Measurements from ENCODE around the gene LMO7.
A peak's percentile ranks its signal among the peaks of the same experiment; 100 is the strongest.

LMO7 gene

DNA sequence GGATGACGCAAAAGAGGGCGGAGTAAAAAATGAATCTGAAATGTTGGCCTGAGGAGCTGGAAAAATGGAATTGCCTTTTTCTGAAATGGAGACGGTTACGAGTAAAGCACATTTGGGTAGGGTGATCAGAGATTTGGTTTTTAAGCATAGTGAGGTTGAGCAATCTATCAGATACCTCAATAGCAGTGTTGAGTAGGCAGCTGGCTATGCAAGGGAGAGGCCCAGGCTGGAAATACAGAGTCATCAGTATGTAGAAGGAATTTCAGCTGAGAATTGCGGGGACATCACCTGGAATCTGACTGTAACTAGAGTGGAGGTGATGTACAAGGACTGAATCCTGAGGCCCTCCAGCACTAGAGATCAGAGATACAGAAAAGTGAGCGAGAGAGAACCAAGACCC is 224.8 kb downstream of the LMO7 start:
- DNase-seq = no peak

GRCh38 chr13:75861786-75862185 is 225.7 kb downstream of the LMO7 start:
- DNase-seq = no peak

- no peak for DNase-seq
These were observed 228.6 kb downstream of the LMO7 start for GRCh38 chr13:75864718-75865117.

DNA sequence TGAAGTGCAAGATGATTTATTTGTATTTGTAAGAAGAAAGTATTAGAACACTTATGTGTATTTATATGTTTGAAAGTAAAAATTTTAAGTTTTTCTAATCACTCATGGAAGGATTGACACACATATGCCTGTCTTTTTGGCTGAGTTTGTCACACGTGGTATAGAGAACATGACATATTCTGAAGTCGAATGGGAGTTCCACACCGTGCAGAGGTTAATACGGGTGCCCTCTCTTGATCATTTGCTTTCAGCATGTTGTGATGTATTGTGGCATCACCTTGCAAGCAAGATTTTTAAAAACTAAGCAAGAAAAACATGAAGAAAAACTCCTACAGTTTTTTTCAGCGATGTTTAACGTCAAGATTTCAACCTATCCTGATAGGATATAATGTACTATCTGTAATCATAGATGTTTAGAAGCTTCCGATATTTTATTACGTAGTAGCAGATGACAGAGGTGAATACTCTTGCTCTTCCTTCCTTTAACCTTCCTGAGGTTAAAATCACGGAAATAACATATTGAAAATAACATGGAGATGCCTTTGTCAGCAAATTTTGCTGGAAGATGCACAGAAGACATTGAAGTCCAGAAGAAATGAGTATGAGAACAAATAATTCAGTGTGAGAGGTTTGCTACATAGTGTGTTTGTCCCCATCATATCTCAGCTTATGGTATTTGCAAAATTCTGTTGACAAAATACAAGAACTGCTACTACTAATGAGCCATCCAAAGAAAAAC is 231.4 kb downstream of the LMO7 start:
- DNase-seq = no peak

DNA sequence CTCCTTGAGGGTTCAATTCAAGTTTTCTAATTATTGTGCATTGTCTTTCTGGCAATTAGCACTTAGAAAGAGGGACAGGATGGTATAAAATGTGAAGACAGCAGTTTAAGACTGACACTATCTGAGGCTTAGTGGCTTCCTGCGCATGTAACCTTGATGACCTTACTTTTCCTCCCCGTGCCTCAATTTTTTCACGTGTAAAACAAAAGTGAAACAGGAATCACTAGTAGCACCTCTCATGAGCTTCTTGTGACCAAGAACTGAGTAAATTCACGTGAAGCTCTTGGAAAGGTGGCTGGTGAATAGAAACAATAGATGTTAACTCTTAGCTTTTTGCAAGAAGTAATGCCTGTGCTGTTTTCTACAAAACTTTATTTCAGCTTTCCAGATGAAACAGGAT is 233.9 kb downstream of the LMO7 start:
- no peak for DNase-seq

- peak; percentile 1 to 9 for DNase-seq
These were observed 234.3 kb downstream of the LMO7 start for GRCh38 chr13:75870397-75870903.

GRCh38 chr13:75871059-75871458 is 234.9 kb downstream of the LMO7 start:
- no peak for DNase-seq

GRCh38 chr13:75872980-75873379 is 236.8 kb downstream of the LMO7 start:
- no peak for DNase-seq

- DNase-seq = no peak
These were observed 237.4 kb downstream of the LMO7 start for GRCh38 chr13:75873494-75873893.

GRCh38 chr13:75875450-75875849 is 239.3 kb downstream of the LMO7 start:
- DNase-seq = no peak

DNA sequence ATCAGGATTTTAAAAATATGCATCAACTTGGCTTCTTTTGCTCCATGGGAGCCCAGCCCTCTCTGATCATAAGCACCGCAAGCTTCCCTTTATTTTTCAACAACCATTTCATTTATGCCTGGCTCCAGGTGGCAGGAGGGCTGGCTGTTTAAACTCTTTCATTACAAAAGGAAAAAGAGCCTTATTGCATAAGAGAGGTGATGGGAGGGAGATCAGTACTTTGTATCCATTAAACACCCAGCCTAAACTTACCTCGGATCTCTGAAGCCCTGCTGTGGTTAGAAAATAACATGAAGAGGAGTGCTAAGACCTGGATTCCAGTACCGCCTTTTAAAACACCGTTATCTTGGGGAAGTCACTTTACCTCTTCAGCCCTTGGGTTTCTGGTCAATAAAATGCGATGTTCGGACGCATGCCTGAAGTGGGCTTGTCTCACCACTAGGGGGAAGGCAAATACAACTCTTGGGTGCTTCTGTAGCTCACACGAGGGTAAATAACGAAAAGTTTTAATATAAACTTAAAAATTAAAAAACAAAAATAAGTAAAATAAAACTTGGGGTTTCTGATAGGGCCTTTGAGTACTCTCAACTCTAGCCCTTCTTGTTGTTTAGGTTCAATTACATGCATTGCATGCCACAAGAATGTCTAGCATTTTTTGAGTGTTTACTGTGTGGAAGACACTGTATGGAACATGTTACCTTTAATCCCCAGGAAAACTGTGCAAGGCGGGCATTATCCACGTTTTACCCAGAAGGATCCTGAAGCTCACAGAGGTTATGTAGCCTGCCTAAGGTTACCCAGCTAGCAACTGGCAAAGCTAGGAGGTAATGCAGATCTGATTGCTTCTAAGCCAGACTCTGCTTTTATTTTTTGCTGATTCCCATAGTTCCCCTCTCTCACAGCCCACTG is 240.3 kb downstream of the LMO7 start:
- peak; percentile 46 to 64 for DNase-seq

DNA sequence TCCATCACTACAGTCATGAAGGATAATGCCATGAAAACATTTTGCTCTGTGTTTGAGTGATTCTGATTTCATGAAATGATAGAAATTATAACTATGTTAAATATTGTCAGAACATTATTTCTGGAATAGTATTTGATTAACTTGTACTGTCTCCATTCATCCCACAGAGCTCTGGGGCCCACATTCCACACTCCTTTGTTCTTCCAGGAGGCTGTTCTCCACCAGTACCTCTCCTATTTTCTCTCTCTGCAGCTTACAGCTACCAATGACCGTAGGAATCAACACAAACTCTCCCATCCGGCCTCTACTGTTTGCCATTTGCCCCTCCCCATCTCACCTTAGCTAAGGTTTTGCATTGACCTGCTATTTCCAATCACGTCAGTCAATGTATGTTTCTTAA is 240.9 kb downstream of the LMO7 start:
- DNase-seq = no peak

DNA sequence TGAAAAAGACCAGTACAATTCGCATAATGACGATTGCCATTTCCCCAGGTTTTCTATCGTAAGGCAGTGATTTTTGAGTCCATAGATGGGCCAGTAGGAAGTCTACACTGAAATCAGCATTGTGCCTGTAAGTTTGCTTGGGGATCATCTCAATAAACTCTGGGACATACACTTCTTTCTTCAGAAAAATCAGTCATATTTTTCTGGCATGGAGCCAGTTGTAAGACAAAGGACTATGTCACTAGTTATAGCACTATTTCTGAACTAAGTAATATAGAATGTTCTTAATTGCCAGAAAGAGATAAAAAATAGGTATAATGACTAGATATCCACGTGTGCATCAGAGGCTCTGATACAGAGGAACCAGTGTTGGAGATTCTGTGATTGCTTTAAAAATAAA is 243.5 kb downstream of the LMO7 start:
- no peak for DNase-seq

- DNase-seq = no peak
These were observed 245.1 kb downstream of the LMO7 start for GRCh38 chr13:75881109-75881775.

GRCh38 chr13:75882261-75882660 is 246.1 kb downstream of the LMO7 start:
- DNase-seq = no peak

GRCh38 chr13:75889427-75889826 is 253.3 kb downstream of the LMO7 start:
- no peak for DNase-seq

DNA sequence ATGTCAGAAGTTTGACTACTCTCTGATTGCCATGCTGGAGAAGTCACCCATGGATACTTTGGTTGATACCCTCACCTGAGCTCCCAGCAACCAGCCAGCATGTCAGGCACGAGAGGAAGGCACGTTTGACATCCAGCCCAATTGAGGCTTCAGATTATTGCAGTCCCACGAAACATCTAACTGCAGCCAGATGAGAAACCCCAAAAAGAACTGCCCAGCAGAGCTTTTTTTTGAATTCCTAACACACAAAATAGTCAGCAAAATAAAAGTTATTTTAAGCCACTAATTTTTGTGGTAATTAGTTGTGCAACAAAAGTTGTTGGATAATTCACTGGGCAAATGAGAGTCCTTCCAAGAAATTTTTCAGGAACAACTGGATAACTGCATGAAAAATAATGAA is 259.0 kb downstream of the LMO7 start:
- no peak for DNase-seq

DNA sequence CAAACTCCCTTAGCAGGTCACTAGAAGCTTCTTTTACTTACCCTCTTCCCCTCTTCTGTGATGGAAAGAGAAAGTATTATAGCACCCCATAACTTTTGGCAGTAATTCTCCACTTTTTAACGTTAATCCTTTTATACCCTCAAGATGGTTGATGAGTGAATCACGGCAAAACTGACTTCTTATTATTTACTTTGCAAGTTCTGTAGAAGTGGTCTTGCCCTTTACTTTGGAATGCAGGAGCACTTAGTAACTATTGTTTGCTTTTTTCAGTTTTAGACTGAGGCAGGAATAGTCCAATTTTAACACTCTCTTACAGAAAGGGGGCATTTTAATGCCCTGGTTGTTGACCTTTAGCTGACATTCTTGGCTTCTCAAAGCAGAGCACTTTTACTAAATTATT is 260.1 kb downstream of the LMO7 start:
- DNase-seq = no peak

GRCh38 chr13:75897386-75897785 is 261.3 kb downstream of the LMO7 start:
- DNase-seq = no peak

GRCh38 chr13:75901501-75901900 is 265.4 kb downstream of the LMO7 start:
- DNase-seq = no peak

- DNase-seq = no peak
These were observed 266.3 kb downstream of the LMO7 start for GRCh38 chr13:75902166-75903104.

DNA sequence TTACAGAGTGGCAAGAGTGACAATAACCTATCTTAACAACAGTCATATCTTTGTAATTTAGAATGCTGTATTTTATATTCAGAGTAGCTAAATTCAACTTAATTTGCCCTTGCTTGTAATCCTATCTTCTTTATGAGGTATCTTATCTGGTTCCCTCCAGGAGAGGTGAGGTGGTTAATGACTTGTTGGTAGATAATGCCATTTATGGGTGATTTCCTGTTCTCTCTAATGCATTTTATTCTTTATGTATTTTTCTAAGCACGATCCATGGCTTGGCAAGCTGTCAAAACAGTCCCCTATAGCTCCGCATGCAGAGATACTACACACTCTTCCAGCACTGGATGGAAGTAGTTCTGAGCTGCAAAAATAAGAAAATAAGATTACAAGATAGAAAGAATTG is 267.9 kb downstream of the LMO7 start:
- DNase-seq = no peak
